Pulmonary artery endothelial cell (primary cell): Measurements from ENCODE around the gene VAMP7. TPM values are rescaled to one million over a fixed set of nuclear protein-coding genes. Genes with fewer than 3 reads are reported as not detected.
"Not testable (repeated sequence)": the region's sequence is repeated elsewhere in the genome, so short reads cannot be mapped to it uniquely, and the experiment has no call there.

ENCODE experiments used
- DNase-seq: peaks from one replicate; pipeline ENCODE4 v3.0.0-alpha.2; 2011; ENCODE audit warnings: low read depth, low spot score
- total RNA-seq: library from RNA; depleted of rRNA; stranded (reverse); fragments of >200 nt; gene quantifications from 2 replicates; pipeline ENCODE4 v1.2.3, GENCODE V29; 2014

Gene VAMP7
- total RNA-seq, 1 donor from 2014 or later, result 45.2 TPM

DNA sequence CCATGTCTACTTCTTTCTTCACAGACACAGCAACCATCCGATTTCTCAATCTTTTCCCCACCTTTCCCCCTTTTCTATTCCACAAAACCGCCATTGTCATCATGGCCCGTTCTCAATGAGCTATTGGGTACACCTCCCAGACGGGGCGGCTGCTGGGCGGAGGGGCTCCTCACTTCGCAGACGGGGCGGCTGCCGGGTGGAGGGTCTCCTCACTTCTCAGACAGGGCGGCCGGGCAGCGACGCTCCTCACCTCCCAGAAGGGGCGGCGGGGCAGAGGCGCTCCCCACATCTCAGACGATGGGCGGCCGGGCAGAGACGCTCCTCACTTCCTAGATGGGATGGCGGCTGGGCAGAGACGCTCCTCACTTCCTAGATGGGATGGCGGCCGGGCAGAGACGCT, 26.5 kb downstream of the VAMP7 start:
- not testable (repeated sequence) for DNase-seq

DNA sequence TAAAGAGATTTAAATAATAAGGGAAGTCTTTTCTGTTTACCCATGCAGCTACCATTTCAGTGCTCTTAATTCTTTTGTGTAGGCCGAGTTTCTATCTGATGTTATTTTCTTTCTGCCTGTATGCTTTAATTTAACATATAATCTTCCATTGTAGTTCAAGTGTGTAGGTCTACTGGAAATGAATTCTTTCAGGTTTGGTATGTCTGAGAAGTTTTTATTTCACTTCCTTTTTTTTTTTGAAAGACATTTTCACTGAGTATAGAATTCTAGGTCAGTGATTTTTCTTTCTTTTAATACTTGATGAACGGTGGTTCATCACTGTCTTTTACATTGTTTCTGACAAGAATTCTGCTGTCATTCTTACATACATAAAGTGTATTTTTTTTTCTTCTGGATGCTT, 42.1 kb downstream of the VAMP7 start:
- no peak for DNase-seq

GRCh38 chrX:155930852-155931618, 49.9 kb downstream of the VAMP7 start:
- DNase-seq, result not testable (repeated sequence)

DNA sequence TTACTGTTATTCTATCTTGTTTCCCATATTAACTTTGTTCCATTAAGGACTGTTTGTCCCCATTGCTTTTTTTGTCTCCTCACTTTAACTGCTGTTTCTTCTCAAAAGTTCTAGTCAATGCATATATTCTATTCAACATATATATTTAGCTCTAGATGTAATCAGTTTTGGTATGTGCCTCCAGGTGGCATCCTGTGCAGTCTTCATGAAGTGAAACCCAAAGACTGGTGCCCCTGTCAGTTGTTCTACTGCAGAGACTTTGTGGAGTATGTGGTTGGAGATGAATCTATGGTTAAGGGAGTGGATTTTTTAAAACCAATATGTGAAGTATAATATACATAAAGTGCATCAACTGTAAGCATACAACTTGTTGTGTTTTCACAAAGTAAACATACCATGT, 57.0 kb downstream of the VAMP7 start:
- DNase-seq, result no peak

- no peak for DNase-seq
Observed at GRCh38 chrX:155949098-155949497, 68.0 kb downstream of the VAMP7 start.

DNA sequence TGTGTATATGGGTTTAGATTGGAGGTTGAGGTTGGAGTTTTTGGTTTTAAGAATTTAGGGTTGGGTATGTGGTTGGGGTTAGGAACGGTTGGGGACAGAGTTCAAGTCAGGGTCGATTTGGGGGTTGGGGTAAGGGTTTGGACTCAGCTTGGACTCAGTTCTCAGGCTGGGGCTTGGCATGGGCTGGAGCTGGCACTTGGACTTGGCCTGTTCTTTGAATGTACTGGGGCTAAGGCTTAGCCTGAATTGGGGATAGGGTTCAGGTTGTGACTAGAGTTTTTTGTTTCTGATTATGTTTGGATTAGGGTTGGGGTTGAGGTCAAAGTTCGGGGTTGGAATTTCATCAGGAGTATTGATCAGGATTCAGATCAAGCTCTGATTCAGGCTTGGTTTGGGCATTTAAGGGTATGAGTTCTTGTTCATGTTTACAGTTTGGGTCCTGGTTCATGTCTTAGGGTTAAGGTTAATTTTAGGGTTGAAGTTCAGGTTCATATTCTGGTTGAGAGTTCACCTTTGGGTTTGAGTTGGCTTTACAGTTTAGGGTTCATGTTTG, 70.2 kb downstream of the VAMP7 start:
- DNase-seq, result no peak

DNA sequence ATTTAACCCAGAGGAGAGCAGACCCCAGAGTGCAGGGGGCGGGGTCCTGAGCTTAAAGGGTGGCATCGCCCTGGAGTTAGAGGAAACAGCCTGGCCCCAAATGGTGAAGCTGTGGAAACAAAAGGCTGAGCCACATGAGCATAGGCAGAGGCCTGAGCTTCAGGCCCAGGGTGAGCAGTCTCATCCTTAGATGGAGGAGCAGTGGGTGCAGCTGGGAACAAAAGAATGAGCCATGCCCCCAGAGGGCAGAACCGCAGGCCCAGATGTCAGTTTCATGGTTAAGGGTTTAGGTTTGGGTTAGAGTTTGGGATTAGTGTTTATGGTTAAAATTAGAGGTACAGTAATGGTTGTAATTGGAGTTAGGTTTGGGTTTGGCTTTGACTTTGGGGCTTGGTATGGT, 71.9 kb downstream of the VAMP7 start:
- DNase-seq, result no peak

DNA sequence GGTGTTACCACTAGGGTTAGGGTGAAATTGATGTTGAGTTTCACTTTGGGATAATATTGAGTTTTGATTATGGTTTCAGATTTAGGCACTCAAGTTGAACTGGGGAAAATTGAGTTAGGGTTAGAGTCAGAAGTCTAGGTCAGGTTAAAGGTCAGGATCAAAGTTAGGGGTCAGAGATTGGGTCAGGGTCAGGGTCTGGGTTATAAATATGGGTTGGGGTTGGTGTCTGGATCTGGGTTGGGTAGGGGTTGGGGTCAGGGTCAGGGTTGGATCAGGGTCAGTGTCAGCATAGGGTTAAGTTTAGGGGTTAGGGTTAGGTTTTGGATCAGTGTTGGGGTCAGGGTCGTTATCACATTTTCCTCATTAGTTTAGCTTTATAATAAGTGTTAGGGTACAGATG, 73.6 kb downstream of the VAMP7 start:
- no peak for DNase-seq

GRCh38 chrX:155956099-155956498, 75.0 kb downstream of the VAMP7 start:
- DNase-seq, result no peak

DNA sequence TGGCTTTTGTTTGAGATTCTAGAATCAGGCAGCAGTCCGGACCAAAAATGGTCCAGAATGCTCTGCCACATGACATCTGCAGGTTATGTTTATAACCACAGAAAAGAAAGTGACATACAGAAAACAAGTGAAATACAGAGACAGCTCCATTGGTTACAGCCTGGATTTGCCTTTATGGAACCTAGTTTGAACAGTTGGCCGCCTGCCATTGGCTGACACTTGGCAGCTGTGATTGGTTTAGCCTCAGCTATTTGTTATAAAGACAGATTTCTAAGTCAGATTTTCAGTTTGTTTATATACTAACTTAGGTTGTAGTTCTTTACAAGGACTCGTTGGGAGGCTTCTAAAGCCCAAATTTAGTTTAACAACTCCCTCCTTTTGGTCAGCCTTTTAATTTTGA, 75.5 kb downstream of the VAMP7 start:
- DNase-seq, result no peak

DNA sequence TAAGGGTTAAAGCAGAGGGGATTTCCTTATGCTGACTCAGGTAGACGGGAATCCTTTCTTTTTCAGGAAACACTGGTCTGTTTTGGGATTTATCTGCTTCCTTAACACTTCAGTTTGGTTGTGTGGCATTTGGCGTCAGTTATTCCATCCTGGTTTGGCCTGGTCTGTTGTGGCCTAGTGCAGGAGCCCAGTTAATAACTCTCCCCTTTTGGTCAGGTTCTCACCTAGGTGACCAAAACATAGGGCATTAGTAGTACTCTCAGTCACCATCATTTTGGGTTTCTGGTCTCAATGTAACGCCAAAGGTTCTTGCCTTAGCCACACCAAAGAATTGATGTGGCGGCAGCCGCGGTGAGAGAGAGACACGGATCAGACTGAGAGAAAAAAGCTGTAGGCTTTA, 76.7 kb downstream of the VAMP7 start:
- DNase-seq, result no peak

- no peak for DNase-seq
Observed at GRCh38 chrX:155959018-155959587, 78.0 kb downstream of the VAMP7 start.

GRCh38 chrX:155962906-155963305, 81.8 kb downstream of the VAMP7 start:
- DNase-seq, result no peak

- no peak for DNase-seq
Observed at GRCh38 chrX:155966876-155967275, 85.7 kb downstream of the VAMP7 start.

DNA sequence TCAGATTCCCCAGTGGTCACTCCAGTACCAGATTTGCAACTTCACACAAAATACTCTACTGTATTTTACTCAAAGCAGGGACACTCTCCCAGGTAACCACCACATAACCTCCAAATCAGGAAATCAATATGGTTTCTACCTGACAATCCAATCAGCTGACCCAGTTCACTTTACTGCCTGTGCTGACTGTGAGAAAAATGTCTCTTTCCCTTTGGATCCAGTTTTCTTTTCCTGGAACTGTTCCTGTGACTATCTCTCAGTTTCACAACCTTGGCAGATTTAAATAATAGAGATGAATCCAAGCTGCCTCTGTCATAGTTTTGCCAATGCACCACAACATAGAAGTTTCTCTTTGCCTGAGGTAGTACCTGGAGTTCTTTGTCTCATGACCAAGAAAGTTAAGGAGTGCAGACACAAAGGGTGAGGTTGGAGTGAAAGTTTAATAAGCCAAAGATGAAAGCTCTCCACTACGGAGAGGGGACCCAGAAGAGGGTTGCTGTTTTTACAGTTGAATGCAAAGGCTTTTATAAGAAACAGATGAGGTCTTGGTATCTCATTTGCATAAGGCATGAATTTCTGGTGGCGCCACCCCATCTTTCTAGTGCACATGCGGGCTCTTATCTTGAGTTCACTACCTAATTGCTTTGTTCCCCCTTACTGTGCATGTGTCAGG, 86.6 kb downstream of the VAMP7 start:
- no peak for DNase-seq

DNA sequence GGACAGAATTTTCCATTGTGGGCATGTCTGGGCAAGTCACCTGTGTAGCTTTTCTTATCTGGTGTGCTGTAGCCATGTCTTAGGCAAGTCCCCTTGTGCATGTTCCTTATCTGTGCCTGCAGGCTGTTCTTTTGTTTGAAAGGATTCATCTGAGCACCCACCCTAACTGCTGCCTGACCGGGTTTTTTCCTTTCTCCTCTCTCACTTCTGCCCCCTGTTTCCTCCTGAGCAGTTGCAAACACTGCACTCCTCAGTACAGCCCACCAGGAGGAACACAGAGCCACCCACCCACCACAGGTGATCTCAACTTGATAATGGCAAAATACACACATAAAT, 87.1 kb downstream of the VAMP7 start:
- DNase-seq, result no peak

GRCh38 chrX:155968791-155969190, 87.6 kb downstream of the VAMP7 start:
- DNase-seq, result no peak

DNA sequence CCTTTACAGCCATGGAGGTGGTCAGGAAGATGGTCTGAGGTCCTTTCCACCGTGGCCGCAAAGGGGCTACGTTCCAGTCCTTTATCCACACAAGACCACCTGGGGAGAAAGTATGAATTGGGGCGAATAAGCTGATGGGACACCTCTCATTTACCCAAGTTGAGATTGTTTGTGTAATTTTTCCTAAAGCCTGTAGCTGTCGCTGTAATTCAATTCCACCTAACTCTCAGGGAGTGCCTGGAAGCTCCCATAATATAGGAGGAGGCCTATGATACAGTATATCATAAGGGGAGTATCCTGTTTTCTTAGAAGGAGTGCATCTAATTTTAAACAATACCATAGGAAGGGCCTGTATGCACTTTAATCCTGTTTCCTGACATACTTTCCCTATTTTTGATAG, 90.5 kb downstream of the VAMP7 start:
- DNase-seq, result not testable (repeated sequence)

DNA sequence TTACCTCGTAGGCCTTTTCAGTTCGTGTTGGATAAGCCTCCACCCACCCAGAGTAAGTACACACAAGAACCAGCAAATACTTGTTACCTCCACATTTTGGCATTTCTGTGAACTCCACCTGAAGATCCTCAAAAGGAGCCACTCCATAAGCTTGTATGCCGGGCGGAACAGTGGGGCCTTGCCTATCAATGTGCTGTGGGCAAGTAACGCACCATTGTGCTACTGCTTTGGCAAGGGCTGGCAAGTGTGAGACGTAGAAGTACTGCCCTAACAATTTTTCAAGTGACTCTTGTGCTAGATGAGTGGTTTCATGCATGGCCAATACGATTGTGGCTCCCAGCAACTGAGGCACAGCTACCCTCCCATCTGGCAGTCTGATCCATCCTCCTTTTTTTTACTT, 91.1 kb downstream of the VAMP7 start:
- DNase-seq, result not testable (repeated sequence)

- no peak for DNase-seq
Observed at GRCh38 chrX:155983326-155983725, 102.2 kb downstream of the VAMP7 start.

- no peak for DNase-seq
Observed at GRCh38 chrX:155985208-155985607, 104.1 kb downstream of the VAMP7 start.

DNA sequence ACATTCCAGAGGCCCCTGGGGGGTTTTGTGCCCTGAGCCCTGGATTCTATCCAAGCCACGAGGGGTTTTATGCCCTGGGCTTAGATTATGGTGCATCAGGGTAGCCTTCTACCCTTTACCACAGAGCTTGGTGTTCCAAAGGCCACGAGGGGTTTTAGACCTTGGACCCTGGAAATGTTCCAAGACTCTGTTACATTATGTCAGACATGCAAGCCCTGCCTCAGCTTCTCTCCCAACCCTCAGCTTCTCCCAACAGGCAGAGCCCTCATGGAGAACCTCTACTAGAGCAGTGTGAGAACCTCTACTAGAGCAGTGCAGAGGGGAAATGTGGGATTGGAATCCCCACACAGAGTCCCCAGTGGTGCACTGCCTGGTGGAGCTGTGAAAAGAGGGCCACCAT, 105.8 kb downstream of the VAMP7 start:
- not testable (repeated sequence) for DNase-seq

- DNase-seq, result no peak
Observed at GRCh38 chrX:155988859-155989258, 107.7 kb downstream of the VAMP7 start.
